Measurements from ENCODE around the gene AMBP.

The AMBP gene

GRCh38 chr9:114112778-114113584 is 34.9 kb upstream of the AMBP start:
- peak; percentile 12 for DNase-seq (ENCODE audit: low spot score)

DNA sequence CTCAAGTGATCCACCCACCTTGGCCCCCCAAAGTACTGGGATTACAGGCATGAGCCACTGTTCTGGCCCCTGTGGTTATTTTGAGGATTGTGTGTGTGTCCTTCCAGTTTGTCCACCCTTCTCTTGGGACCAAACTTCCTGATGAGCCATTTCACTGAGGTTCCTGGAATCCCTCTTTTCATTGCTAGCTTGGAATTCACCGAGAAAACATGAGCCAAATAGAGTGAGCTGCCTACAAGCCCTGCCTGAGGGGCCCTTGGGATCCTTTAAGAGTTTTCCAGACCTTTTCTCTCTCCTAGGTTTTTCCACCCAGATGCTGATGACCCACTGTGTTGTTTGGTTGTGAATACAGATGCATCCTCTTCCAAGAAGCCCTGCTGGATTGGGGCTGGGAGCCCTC is 34.2 kb upstream of the AMBP start:
- DNase-seq (ENCODE audit: low spot score), result no peak

GRCh38 chr9:114110180-114110579 is 32.1 kb upstream of the AMBP start:
- DNase-seq (ENCODE audit: low spot score), result no peak

GRCh38 chr9:114109124-114109523 is 31.0 kb upstream of the AMBP start:
- no peak for DNase-seq (ENCODE audit: low spot score)

- DNase-seq (ENCODE audit: low spot score), result peak; percentile 89
These were observed 30.1 kb upstream of the AMBP start for GRCh38 chr9:114108016-114108833.

GRCh38 chr9:114107286-114108001 is 29.3 kb upstream of the AMBP start:
- no peak for DNase-seq (ENCODE audit: low spot score)

DNA sequence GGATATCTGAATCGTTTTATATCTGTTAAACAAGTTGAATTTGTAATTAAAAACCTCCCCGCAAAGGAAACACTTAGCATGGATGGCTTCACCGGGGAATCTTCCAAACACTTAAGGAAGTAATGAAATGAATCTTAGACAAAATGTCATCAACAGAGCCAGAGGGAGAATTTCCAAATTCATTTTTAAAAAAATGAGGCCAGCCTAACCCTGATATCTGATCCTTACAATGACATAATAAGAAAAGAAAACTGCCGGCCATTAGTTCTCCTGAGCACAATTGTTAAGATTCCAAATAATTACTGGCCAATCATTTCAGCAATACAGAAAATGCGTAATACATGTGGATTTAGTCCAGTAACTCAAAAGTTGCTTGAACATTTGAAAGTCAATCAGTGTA is 27.1 kb upstream of the AMBP start:
- DNase-seq (ENCODE audit: low spot score), result no peak

DNA sequence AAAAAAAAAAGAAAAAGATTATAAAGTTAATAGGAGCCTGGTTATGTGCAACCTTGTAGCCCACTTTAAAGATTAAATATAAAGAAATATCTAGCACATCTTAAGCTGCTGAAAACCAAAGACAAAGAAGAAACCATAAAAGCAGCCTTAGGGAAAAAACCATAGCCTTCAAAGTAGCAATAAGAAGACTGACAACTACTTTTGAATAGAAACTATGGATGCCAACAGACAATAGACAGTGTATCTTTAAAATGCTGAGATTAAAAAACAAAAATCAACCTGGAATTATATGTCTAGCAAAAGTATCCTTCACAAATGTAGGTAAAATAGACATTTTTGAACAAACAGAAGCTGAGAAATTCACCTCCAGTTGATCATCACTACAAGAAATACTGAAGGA is 24.4 kb upstream of the AMBP start:
- no peak for DNase-seq (ENCODE audit: low spot score)

- DNase-seq (ENCODE audit: low spot score), result no peak
These were observed 22.4 kb upstream of the AMBP start for GRCh38 chr9:114100536-114100935.

- no peak for DNase-seq (ENCODE audit: low spot score)
These were observed 21.7 kb upstream of the AMBP start for GRCh38 chr9:114099669-114100270.

DNA sequence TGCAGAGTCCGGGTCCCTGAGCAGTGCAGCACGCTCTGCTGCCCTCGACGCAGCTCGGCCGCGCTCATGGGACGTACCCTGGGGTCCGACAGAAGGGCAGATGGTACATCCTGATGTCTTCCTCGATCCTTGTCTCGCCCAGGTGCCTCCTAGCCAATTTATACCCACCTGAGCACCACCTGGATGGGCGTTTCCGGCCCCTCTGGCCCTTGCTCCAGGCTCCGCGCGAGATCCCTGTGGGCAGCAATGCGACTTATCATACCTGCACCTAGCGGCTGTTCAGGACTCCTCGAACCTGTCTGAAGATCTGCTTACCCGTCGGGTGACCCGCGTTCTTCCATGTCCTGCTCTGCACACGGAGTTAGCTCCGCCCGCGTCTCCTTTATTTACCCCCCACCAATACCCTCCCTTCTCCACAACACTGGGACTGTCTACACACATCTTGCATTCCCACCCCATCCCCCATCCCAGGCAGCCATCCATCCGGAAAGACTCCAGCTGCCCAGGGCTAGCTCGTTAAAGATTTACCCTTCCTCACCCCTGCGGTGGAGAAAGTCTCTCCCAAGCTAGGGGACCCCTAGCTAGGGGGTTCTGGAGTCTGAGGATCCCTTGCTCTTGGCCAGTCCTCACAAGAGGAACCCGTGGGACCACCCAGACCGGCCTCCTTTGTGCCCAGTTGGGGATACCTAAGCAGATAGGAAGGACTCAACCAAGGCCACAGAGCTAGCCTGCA is 21.0 kb upstream of the AMBP start, which contains the start of gene KIF12:
Gene KIF12, minus strand, starts transcription at position 357 of the 733 bp plus-strand sequence. Its CDS starts 16 bp downstream, at position 341.
- DNase-seq (ENCODE audit: low spot score), result no peak

GRCh38 chr9:114098021-114098935 is 20.2 kb upstream of the AMBP start:
- DNase-seq (ENCODE audit: low spot score), result no peak

- DNase-seq (ENCODE audit: low spot score), result no peak
These were observed 19.5 kb upstream of the AMBP start for GRCh38 chr9:114097613-114098020.

GRCh38 chr9:114096866-114097612 is 18.9 kb upstream of the AMBP start:
- no peak for DNase-seq (ENCODE audit: low spot score)

- no peak for DNase-seq (ENCODE audit: low spot score)
These were observed 18.0 kb upstream of the AMBP start for GRCh38 chr9:114096041-114096511.

DNA sequence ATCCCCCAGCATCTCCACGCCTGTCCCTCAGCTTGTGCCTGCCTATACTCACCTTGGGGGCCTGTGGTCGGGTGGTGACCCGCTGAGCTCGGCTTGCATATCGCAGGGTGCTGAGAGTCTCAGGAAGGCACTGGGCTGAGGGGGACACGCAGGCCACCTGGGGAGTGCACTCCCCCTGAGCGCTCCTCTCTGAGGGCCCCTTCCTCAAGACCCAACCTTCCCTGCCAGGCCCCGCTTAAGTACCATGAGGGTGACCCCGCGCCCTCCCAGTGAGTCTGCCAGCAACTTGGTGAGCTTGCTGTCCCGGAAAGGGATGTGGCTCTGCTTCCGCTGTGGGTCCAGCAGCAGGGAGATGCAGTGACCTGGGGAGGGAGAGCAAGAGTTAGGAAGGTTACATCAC is 16.9 kb upstream of the AMBP start:
- no peak for DNase-seq (ENCODE audit: low spot score)

- DNase-seq (ENCODE audit: low spot score), result no peak
These were observed 15.8 kb upstream of the AMBP start for GRCh38 chr9:114093761-114094505.

GRCh38 chr9:114093031-114093471 is 15.0 kb upstream of the AMBP start:
- no peak for DNase-seq (ENCODE audit: low spot score)

DNA sequence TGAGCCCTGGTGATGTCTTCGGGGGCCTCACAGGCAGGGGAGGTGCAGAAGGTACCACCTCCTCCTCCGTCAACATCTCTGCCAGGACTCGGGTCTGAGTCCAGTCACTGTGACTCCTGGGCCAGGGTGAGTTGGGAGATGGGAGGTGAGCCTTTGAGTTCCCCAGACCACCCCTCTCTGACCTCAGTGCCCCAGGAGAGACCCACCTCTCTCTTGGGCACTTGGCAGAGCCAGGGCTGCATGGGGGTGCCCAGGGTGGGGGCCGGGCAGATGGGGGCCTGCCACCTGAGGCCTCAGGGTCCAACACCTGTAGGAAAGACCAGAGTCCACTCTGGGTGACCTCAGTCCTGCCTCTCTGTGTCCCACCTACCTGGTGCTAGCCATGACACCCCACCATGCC is 14.2 kb upstream of the AMBP start:
- no peak for DNase-seq (ENCODE audit: low spot score)
